Naive thymus-derived CD8-positive, alpha-beta T cell (primary cell): ENCODE results near the gene ACSL1. TPM values are rescaled to one million over a fixed set of nuclear protein-coding genes. Genes with fewer than 3 reads are reported as not detected.

ENCODE experiments used
- ATAC-seq, 2 donors: fragments of 150-1000 bp; cut with Tn5 transposase in 1 of 2; sonication (Bioruptor Pico), chemical (Tn5 transposase) in 1 of 2; 1 replicate in 1 of 2; 2 replicates in 1 of 2; pipeline ENCODE4 v1.10.0; 2021; ENCODE audit warnings: mild to moderate bottlenecking in 2 of 2, moderate library complexity in 2 of 2
- POLR2A ChIA-PET: fragments of 350-600 bp; sonication (Branson Sonifier 250); formaldehyde crosslinking; loops from one replicate; lab custom pipeline; 2021; ENCODE audit warnings: antibody characterized with exemption; lab: Charles Lee
- DNase-seq, 10 donors: peaks; one replicate each; pipeline versions ENCODE4 v3.0.0 to v3.0.0-alpha.2; 2020 to 2022
- H3K27ac Mint-ChIP-seq, 10 donors: one replicate each; pipeline ENCODE4 v1.8.0; 2020 to 2022; ENCODE audit warnings: mild to moderate bottlenecking in 10 of 10, mixed read lengths in 10 of 10, moderate library complexity in 4 of 10, inconsistent platforms in 1 of 10
- H3K27me3 Mint-ChIP-seq, 5 donors: one replicate each; pipeline ENCODE4 v1.8.0; 2021 to 2022; ENCODE audit warnings: mixed read lengths in 5 of 5
- H3K36me3 Mint-ChIP-seq, 3 donors: one replicate each; pipeline ENCODE4 v1.8.0; 2020 to 2022; ENCODE audit warnings: mixed read lengths in 3 of 3, mild to moderate bottlenecking in 2 of 3, inconsistent platforms in 1 of 3
- H3K4me1 Mint-ChIP-seq, 4 donors: one replicate each; pipeline ENCODE4 v1.8.0; 2021 to 2022; ENCODE audit warnings: mixed read lengths in 4 of 4
- H3K4me3 Mint-ChIP-seq, 10 donors: one replicate each; pipeline ENCODE4 v1.8.0; 2020 to 2022; ENCODE audit warnings: mild to moderate bottlenecking in 10 of 10, mixed read lengths in 10 of 10, moderate library complexity in 6 of 10, inconsistent platforms in 1 of 10
- H3K9me3 Mint-ChIP-seq, 9 donors: one replicate each; pipeline ENCODE4 v1.8.0; 2020 to 2022; ENCODE audit warnings: mixed read lengths in 9 of 9, mild to moderate bottlenecking in 3 of 9, inconsistent platforms in 1 of 9, moderate library complexity in 1 of 9
- microRNA-seq: library from miRNA; unstranded; fragments of <30 nt; microRNA quantifications from one replicate; pipeline ENCODE4 v1.2.0, GENCODE V29; 2022; ENCODE audit warnings: borderline microRNAs expressed
- polyA plus RNA-seq, 3 donors: library from polyadenylated mRNA; unstranded; fragments of 300-500 nt; fragmentation: Illumina TruSeq; gene quantifications; one replicate each; pipeline ENCODE4 v1.2.3, GENCODE V29; 2021
- total RNA-seq, 8 experiments: library from RNA in 2 of 8; stranded (reverse) in 2 of 8; gene quantifications; one replicate each; pipeline ENCODE4 v1.2.3 and lab custom pipeline; 2021 to 2026

The ACSL1 gene
- total and polyA plus RNA-seq, 5 experiments from 2014 or later: 2.2 to 10.7 (median 3.2) TPM

DNA sequence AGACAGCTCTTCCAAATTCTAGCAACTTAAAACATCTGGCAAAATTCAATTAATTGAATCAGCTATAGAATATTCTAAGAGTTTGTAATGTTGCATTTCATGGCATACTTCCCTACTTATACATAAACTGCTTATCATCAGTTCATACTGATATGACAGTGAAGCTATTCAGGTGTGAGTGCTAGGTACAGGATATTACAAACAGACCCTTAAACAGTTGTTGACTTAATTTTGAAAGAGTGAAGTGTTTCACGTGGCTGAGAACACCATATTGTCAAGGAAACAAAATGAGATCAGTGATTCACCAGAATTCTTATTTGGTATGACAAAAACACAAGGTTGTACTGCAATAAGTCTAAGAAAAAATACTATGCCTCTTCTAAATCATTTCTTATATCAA, 119.3 kb downstream of the ACSL1 start:
- ATAC-seq: no peak
- H3K4me3 Mint-ChIP-seq: no peak overlapping the region

DNA sequence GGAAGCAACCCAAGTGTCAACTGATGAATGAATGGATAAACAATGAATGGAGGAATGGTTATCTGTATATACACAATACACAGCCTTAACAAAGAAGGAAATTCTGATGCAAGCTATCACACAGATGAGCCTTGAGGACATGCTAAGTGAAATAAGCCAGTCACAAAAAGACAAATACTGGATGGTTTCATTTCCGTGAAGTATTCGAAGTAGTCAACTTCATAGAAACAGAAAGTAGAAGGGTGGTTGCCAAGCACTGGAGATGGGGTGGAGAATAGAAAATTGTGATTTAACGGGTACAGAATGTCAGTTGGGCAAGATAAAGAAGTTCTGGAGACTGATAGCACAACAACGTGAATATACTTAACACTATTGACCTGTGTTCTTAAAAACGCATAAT, 120.1 kb downstream of the ACSL1 start:
- H3K4me3 Mint-ChIP-seq: peak overlapping the region in 1 of 10 donors; percentile 9
- H3K4me1 Mint-ChIP-seq: peaks cover 0 to 2% (median 0%) of the 10 kb centered on the region in 4 donors
- peaks cover 0 to 7% (median 3%) of the 10 kb centered on the region in 3 donors for H3K36me3 Mint-ChIP-seq
- ATAC-seq: no peak
- peaks cover 0 to 2% (median 0%) of the 10 kb centered on the region in 5 donors for H3K27me3 Mint-ChIP-seq
- POLR2A ChIA-PET: no interaction called here
- DNase-seq: no peak
- no peak overlapping the region for H3K27ac Mint-ChIP-seq
- H3K9me3 Mint-ChIP-seq: no peaks in the 10 kb centered on the region

More for the DNA sequence above, 119.3 kb downstream of the ACSL1 start:
- no peaks in the 10 kb centered on the region for H3K9me3 Mint-ChIP-seq
- POLR2A ChIA-PET: no interaction called here
- H3K36me3 Mint-ChIP-seq: peaks cover 0 to 7% (median 3%) of the 10 kb centered on the region in 3 donors
- no peak overlapping the region for H3K27ac Mint-ChIP-seq
- peaks cover 0 to 2% (median 0%) of the 10 kb centered on the region in 5 donors for H3K27me3 Mint-ChIP-seq
- peaks cover 0 to 2% (median 0%) of the 10 kb centered on the region in 4 donors for H3K4me1 Mint-ChIP-seq
- DNase-seq: no peak

Small RNA genes within 50 kb of the gene (microRNA-seq; reads per million reads assigned to microRNA genes)
- not detected for gene MIR3945

Other genes with a start within 250 kb of the ACSL1 start
- 10 to 100 TPM; 19.6 to 22.8 TPM for gene CASP3, start 176.5 kb downstream of the ACSL1 start, total RNA-seq
- 1 to 10 TPM; 1.9 to 4.7 (median 3.3) TPM for gene CASP3, start 176.5 kb downstream of the ACSL1 start, polyA plus RNA-seq
- gene PRIMPOL, start 176.2 kb downstream of the ACSL1 start, total RNA-seq: 10 to 100 TPM; 16.1 to 17.6 TPM
- gene PRIMPOL, start 176.2 kb downstream of the ACSL1 start, polyA plus RNA-seq: 10 to 100 TPM; 12.1 to 16.5 (median 12.7) TPM
- 1 to 10 TPM; 1.7 to 2.1 TPM for gene CENPU, start 91.9 kb downstream of the ACSL1 start, total RNA-seq
- 1 to 10 TPM in 2 of 3 donors, not detected in 1; 1.7 to 2.8 TPM for gene CENPU, start 91.9 kb downstream of the ACSL1 start, polyA plus RNA-seq
- gene HELT, start 192.5 kb upstream of the ACSL1 start, total RNA-seq: not detected
- gene HELT, start 192.5 kb upstream of the ACSL1 start, polyA plus RNA-seq: not detected